Skin of body (tissue), 2 donors: Measurements from ENCODE around the gene UBE2O. TPM values are rescaled to one million over a fixed set of nuclear protein-coding genes. Genes with fewer than 3 reads are reported as not detected.
A peak's percentile ranks its signal among the peaks of the same experiment; 100 is the strongest.

Experiments used
- DNase-seq: peaks from one replicate; lab custom pipeline; 2025; lab: John Stamatoyannopoulos, UW
- total RNA-seq: library from RNA; depleted of rRNA; stranded (reverse); fragments of >200 nt; gene quantifications from one replicate; pipeline ENCODE4 v1.2.3, GENCODE V29; 2014

The UBE2O gene
- total RNA-seq, 1 donor from 2014 or later = 20.2 TPM

- DNase-seq = no peak
Measured at GRCh38 chr17:76395980-76396379, 57.0 kb downstream of the UBE2O start.

GRCh38 chr17:76394166-76394565 is 58.8 kb downstream of the UBE2O start:
- no peak for DNase-seq

GRCh38 chr17:76391200-76391715 is 61.7 kb downstream of the UBE2O start:
- DNase-seq = no peak

GRCh38 chr17:76390003-76390421 is 62.9 kb downstream of the UBE2O start:
- no peak for DNase-seq

GRCh38 chr17:76388966-76389888 is 63.7 kb downstream of the UBE2O start:
- no peak for DNase-seq

GRCh38 chr17:76386966-76387765 is 65.8 kb downstream of the UBE2O start:
- DNase-seq = no peak

- DNase-seq = no peak
Measured at GRCh38 chr17:76385892-76386786, 66.8 kb downstream of the UBE2O start.

- DNase-seq = no peak
Measured at GRCh38 chr17:76384987-76385891, 67.7 kb downstream of the UBE2O start.

GRCh38 chr17:76384222-76384986 is 68.5 kb downstream of the UBE2O start, which contains the start of gene SPHK1:
TSS of gene SPHK1 (plus strand) at chr17:76384609. CDS start at chr17:76385645, 1,036 bp downstream.
- peak; percentile 43 for DNase-seq

- no peak for DNase-seq
Measured at GRCh38 chr17:76383546-76384221, 69.3 kb downstream of the UBE2O start.

GRCh38 chr17:76382803-76383545 is 70.0 kb downstream of the UBE2O start:
- no peak for DNase-seq

- no peak for DNase-seq
Measured at GRCh38 chr17:76382351-76382802, 70.6 kb downstream of the UBE2O start.

- no peak for DNase-seq
Measured at GRCh38 chr17:76381633-76382350, 71.2 kb downstream of the UBE2O start.

GRCh38 chr17:76379646-76380376 is 73.1 kb downstream of the UBE2O start:
- DNase-seq = no peak

GRCh38 chr17:76379275-76379641 is 73.7 kb downstream of the UBE2O start:
- DNase-seq = no peak

GRCh38 chr17:76378548-76379274 is 74.2 kb downstream of the UBE2O start:
- no peak for DNase-seq
